NCI-H1092 treated with DMSO at 0.1 percent for 48 hours (cell line): ENCODE measurements around the gene HAPLN2.

Source experiments
- DNase-seq: peaks from one replicate; lab custom pipeline; 2025; lab: John Stamatoyannopoulos, UW

Gene HAPLN2

DNA sequence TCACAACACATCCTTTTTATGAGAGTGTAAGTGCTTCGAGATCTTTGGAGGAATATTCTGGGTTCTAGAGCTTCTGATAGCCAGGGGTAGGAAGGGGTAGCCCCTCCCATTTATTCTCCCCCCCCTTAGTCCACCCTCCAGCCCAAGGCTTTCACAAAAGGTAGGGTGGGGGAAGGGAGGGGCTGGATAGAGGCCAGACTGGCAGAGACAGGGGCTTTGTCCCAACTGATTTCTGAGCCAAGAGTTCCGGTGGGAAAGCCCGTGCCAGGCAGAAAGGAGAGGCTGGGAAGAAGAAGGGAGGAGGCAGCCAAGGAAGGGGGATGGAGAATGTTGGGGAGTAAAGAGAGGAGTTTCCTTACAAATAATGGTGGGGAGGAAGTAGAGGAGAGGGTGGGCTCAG lies 25.8 kb downstream of the HAPLN2 start:
- no peak for DNase-seq

GRCh38 chr1:156645666-156646065 lies 26.5 kb downstream of the HAPLN2 start:
- no peak for DNase-seq

DNA sequence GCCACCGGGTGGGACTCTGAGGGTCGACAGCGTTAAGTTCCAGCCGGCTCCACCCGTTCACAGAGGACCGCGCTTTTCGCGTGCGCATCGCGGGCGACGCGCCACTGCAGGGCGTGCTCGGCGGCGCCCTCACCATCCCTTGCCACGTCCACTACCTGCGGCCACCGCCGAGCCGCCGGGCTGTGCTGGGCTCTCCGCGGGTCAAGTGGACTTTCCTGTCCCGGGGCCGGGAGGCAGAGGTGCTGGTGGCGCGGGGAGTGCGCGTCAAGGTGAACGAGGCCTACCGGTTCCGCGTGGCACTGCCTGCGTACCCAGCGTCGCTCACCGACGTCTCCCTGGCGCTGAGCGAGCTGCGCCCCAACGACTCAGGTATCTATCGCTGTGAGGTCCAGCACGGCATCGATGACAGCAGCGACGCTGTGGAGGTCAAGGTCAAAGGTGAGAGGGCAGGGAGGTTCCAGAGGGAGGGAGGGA lies 27.6 kb downstream of the HAPLN2 start:
- no peak for DNase-seq

DNA sequence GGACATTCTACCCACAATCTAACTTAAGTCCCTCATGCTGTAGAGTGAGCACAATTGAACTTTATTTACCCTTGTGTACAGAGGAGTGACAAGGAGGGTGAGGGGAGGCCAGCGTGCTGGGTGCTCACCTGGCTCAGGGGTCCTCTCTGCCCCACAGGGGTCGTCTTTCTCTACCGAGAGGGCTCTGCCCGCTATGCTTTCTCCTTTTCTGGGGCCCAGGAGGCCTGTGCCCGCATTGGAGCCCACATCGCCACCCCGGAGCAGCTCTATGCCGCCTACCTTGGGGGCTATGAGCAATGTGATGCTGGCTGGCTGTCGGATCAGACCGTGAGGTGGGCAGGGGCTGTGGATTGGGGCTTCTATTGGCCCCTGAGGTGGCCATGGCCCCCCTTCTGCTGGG lies 28.1 kb downstream of the HAPLN2 start:
- DNase-seq, result no peak

GRCh38 chr1:156648496-156648895 lies 29.3 kb downstream of the HAPLN2 start:
- DNase-seq, result no peak

DNA sequence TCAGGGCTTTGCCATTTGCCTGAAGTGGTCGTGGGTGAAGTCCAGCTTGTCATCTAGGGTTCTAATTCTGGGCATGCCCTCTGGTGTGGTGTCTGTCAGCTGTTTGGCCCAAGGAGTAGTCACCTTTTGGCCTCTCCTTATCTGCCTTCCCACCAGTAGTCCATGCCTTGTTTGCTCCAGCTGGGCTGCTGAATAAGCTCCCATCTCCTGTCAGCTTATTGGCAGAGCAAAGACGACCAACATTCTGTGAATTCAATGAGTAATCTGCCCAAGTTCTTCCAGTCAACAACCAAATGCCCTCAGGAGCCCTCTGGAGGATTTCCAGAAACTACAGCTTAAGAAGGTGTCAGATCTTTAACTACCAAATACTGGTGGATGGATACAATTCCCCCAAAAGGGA lies 29.7 kb downstream of the HAPLN2 start:
- no peak for DNase-seq

GRCh38 chr1:156652131-156652991 lies 33.1 kb downstream of the HAPLN2 start:
- DNase-seq, result no peak

DNA sequence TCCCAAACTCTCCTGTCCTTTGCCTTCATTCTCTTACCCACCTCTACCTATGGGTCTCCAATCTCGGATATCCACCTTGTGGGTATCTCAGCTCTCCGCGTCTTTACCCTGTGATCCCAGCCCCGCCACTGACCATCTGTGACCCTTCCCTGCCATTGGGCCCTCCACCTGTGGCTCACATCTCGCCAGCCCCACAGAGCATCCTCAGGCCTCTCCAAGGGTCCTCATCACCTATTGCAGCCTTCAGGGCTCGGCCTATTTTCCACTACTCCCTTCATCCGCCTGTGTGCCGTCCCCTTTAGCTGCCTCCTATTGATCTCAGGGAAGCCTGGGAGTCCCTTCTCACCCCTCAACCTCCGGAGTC lies 33.8 kb downstream of the HAPLN2 start:
- no peak for DNase-seq

DNA sequence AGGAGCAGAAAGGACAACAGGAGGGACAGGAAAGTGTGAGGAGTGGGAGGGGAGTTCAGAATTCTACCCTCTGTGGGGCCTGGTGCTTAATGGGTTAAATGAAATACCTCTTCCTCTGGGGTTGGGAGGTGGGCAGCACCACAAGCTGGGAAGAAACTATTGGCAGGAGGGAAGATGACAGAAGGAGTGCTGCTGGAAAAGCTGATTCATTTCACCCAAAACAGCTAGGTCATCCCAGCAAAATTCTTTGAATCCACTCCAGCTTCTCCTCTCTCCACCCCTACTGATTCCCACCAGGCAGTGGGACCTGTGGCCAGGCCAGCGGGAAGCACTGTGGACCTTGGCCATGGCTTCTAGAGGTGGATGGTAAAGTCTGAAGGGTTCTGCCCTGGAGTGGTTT lies 35.5 kb downstream of the HAPLN2 start:
- no peak for DNase-seq

GRCh38 chr1:156655151-156655903 lies 36.1 kb downstream of the HAPLN2 start:
- no peak for DNase-seq

- DNase-seq, result no peak
These were observed 36.8 kb downstream of the HAPLN2 start for GRCh38 chr1:156655904-156656516.

DNA sequence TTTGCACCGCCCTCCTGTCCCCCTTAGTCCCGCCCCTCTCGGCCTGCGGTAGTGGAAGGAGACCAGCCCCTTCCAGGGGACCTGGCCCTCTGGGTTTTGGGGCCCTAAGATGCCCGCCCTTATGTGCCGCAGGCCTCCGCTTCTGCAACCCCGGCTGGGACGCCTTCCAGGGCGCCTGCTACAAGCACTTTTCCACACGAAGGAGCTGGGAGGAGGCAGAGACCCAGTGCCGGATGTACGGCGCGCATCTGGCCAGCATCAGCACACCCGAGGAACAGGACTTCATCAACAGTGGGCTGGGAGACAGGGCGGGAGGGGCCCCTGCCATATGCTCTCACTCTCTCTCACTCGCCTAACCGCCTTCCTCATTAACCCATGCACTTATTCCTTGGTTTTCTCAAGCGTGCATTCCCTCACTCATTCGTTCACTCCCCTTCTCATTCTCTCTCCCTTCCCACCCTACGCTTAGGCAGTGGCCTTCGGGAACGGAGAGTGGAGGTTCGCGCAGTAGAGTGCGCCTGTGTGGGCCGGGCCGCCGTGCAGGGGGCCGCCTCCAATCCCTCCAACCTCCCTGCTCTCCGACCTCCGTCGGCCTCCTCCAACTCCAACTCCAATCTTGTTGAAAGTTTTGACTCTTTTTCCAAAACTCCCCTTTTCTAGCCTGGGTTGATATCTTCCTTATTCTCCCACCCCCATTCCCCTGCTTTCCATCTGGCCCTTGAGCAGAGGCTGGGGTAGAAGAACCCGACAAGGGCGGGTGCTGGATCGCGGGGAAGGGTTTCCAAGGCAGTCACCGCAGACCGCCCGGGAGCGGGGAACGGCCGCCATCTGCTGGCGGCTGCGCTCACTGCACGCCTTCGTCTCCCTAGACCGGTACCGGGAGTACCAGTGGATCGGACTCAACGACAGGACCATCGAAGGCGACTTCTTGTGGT lies 37.9 kb downstream of the HAPLN2 start:
- peak; percentile 61 for DNase-seq

- no peak for DNase-seq
These were observed 38.6 kb downstream of the HAPLN2 start for GRCh38 chr1:156657741-156658319.

DNA sequence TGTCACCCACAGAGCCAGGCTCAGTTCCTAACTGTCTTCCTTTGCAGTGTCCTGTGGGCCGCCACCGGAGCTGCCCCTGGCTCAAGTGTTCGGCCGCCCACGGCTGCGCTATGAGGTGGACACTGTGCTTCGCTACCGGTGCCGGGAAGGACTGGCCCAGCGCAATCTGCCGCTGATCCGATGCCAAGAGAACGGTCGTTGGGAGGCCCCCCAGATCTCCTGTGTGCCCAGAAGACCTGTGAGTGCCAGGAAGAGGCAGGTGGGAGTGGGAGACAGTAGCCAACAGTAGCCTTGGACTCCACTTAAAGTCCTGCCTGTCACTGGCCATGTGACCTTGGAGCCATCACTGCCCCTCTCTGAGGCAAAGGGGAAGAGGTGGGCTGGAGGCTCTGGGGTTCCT lies 39.3 kb downstream of the HAPLN2 start:
- no peak for DNase-seq

- no peak for DNase-seq
These were observed 39.8 kb downstream of the HAPLN2 start for GRCh38 chr1:156658945-156659574.

- no peak for DNase-seq
These were observed 40.4 kb downstream of the HAPLN2 start for GRCh38 chr1:156659661-156659987.

DNA sequence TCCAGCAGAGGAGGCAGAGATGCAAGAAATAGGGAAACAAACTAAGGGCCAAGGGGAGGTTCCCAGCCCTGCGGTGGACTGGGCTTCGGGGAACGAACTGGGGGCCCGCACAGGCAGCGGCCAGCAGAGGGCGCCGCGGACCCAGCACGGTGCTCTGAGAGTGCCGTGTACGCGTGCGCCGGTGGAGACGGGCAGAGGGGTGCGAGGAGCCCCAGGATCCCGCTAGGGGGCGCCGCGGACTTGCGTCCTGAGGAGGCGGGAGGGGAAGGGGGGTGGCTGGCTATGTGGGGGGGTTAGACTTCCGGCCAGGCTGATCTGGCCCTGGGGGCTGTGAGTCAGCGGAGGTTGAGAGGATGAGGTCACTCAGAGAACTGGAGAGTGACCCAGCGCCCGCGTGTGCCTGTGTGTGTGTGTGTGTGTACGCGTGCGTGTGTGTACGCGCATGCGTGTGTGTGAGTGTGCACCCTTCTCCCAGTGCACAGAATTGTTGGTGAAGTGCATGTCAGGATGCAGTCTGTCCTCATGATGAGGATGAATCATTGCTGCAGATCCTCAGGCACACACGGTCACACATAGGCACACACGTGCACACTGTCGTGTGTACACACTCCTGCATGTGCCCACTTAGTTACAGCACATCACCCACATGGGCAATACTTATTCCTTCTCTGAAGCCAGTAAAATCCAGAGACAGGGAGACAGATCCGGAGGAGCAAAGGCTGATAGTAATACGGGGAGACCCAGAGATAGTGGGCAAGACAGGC lies 41.0 kb downstream of the HAPLN2 start:
- peak; percentile 91 for DNase-seq

- no peak for DNase-seq
These were observed 41.5 kb downstream of the HAPLN2 start for GRCh38 chr1:156660752-156661112.

- no peak for DNase-seq
These were observed 43.0 kb downstream of the HAPLN2 start for GRCh38 chr1:156662005-156662799.

DNA sequence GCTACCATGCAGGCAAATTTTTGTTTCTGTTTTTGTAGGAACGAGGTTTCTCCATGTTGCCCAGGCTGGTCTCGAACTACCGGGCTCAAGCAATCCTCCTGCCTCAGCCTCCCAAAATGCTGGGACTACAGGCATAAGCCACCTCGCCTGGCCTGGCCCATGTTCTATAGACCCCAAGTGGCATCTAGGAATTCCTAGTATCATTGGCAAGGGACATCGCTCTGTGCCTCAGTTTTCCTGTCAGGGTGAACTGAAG lies 43.5 kb downstream of the HAPLN2 start:
- no peak for DNase-seq
